HG03159 (cell line): ENCODE measurements around the gene UMOD.

Experiments
- ATAC-seq: cut with Tn5 transposase; IDR thresholded peaks from one replicate; pipeline ENCODE4 v1.9.1; 2021; ENCODE audit warnings: mild to moderate bottlenecking, moderate library complexity; ENCODE audit not compliant: unreplicated experiment

The UMOD gene

DNA sequence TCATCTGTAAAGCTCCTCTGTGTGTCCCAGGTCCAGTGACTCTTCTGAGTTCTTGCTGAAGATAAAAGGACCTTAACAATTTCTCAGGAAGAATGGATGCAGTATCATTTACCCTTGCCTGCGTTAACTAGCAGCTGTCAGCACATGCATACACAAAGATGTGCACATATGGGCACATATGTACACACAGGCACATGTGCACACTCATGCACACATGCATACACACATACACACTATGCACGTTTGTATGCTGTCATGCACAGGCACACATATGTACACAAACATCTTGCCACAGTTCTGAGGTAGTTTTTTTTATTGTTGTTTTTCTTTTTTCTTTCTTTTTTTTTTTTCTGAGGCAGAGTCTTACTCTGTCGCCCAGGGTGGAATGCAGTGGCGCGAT lies 50.1 kb downstream of the UMOD start:
- ATAC-seq, result no peak

DNA sequence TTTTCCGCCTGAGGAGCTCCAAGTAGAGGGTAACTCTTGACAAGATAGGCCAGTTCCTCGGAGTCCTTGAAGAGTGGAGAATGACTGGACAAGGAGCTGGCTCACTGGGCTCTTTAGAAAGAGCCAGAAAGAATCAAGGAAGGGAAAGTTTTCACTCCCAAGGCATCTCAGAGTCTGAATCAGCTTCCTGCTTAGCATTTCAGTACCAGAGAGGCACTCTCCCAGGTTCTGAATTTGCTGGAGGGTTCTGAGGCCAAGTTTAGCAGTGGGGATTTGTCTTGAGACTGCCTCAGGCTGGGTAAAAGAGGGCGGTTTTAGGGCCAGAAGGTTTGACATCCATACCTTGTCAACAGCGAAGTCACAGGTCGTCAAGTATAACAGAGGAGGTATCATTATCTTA lies 50.7 kb downstream of the UMOD start:
- no peak for ATAC-seq

DNA sequence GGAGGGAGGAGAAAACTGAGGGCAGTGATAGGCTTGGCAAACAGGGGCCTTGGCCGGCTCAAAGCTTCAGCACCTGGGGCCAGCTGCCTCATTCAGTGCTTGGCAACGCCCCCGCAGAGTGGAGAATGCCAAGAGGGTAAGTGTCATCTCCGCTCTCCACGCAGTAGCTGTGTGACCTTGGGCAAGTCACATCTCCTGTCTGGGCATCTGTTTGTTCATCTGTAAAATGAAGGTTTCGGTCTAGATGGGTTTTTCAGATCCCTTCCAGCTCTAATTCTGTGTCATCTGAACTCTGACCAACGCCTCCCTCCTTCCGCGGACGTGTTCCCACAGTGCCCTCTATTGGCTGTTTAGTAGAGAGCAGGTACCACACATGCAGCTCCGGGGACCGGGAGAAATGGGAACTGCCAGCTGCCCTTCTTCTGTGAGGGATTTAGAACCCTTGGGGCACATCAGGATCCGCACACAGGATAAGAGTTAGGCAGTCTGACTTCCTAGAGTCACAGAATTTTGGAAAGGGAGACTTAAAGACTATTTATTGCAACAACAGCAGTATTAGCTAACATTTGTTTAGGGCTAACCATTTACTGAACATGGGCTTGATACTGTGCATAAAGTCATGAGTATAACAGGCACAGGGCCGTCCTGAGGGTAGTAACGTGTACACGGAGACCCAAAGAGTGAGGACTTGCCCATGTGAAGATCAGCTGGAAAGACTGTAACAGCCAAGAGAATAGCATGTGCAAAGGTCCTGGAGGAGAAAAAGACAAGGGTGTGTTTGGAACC lies 52.0 kb downstream of the UMOD start:
- ATAC-seq, result peak; percentile 65

DNA sequence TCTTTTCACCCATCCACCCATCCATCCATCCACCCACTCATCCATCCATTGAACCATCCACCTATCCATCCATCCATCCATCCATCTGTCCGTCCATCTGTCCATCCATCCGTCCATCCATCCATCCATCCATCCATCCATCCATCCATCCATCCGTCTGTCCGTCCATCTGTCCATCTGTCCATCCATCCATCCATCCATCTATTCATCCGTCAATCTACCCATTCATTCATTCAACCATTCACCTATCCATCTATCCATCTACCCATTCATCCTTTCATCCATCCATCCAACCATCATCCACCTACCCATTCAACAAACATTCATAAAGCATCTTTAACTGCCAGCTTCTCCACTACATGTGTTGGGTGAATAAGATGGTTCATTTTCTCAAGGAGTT lies 54.1 kb downstream of the UMOD start:
- no peak for ATAC-seq

DNA sequence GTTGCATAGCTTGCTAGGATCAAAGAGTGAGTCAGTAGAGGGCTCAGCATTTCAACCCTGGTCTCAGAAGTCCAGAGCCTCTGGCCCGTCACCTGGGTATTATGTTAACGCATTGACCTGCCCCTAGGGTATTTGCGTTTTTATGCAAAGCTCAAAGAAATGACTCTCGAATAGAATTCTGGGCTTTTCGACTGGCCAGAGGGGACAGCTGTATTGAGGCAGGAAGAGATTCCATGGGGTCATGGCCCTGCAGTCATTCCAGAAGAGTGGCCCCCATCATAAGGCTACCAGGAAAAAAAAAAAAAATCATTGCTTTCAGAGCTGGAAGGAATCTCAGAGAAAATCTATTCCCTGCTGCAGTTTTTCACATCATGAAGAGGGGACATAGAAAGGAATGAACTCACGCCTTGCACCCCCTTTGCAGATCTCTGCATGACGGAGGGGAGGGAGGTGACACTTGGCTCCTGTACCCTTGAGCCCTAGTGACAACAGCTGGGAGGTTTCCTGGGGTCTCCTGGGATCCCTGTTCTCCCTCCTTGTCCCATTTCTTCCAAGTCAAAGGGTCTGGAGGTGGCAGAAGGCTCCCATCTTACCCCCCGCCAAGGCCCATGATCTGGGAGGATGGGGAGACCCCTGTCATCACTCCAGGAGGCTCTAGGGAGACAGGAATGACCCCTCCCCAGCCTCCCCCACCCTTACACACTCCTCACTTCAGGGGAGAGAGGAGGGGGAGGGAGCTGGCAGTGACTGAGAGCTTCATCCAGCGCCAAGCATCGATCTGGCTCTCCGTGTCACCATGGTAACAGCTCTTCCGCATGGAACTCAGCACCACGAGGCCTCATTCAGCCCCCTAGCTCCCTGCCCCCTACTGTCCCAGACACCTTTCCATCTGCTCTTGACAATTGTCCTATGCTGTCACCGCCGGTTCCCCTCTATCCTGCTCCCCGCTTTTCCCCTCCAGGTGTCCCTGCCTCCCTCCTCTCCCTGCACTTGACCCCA lies 61.0 kb downstream of the UMOD start:
- ATAC-seq, result no peak

DNA sequence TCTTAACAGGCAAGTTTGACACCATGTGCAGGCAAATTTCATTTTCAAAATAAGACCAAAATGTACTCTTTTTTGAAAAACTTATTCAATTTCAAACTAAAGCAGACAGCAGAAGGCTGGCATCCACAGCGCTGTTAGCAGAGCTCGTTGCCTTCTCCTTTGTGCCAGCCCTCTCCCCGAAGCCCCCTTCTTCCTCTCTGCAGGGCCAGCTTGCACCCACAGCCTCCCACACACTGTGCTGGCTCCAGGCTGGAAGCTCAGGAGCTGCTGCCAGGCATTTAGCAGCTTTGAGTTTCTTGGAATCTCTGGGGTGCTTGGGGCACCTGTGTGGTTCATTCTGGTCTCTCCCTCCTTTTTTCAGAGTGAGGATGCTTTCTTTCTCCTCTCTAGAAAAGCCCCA lies 62.9 kb downstream of the UMOD start:
- ATAC-seq, result no peak

DNA sequence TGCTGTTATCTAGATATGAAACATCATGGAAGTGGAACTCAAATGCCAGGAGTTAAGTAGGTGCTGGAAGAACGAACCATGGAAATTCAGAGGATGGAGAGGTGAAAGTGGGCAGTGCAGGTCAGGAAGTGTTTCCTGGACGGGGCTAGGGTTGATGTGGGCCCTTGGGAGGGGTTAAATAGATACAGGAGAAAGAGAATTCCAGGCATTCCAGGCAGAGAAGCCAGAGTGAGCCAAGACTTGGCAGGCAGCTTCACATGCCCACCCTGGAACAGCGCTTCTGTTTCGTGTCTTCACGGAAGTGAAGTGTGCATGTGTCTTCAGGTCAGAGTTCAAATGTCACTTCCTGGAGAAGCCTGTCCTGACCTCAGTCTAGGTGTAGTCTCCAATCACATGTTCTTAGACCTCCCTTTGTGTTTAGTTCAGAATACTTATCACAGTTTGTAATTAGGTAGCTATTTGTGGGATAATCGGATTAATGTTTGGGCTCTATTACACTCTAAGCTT lies 66.5 kb downstream of the UMOD start:
- ATAC-seq, result no peak
